GM21786 (cell line): ENCODE measurements around the gene SIGLEC11.

ENCODE experiments used
- ATAC-seq: cut with Tn5 transposase; IDR thresholded peaks from one replicate; pipeline ENCODE4 v1.9.1; 2021; ENCODE audit not compliant: unreplicated experiment

Gene SIGLEC11

DNA sequence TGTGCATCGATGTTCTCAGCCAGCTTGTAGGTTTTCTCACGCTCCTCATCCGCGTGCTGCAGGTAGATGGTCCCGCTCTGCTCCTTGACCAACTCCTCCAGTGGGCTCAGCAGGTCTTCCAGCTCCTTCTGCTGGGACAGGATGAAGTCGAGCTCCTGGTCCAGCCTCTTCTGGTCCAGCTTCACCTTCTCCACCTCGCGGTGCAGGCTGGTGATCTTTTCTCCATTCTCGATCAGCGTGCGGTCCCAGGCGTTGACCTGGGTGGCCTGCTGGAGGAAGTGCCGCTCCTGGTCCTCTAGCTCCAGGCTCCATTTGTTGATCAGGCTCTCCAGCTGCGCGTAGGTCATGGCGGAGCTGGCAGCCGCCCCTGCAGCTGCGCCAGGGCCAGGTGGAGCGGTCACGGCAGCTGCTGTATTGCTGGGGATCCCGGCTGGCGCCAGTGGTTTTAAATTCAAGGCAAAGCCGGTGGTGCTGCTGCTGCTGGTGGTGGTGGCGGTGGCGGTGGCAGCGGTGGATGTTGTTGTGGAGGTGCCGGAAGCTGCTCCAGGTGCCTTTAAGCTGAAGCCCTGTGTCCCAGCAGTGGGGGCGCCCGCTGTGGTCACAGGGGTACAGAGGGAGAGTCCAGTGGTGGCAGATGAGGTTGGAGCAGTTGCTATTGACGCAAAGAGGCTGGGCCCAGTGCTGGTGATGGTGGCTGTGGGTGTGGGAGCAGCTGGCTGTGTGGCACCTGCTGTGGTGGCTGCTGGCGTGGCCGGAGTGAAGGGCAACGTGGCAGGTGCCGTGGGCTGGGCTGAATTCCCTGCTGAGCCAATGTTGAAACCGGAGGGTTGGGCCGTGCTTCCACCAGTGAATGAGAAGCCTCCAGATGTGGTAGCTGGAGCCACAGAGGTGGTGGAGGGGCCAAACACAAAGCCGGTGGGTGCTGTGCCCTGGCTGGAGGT is 52.2 kb downstream of the SIGLEC11 start:
- no peak for ATAC-seq

GRCh38 chr19:49907745-49908446 is 53.1 kb downstream of the SIGLEC11 start:
- no peak for ATAC-seq

GRCh38 chr19:49906879-49907564 is 54.0 kb downstream of the SIGLEC11 start:
- ATAC-seq = no peak

GRCh38 chr19:49904136-49904535 is 56.8 kb downstream of the SIGLEC11 start:
- ATAC-seq = no peak
